ENCODE results near the gene PHF14.

DNA sequence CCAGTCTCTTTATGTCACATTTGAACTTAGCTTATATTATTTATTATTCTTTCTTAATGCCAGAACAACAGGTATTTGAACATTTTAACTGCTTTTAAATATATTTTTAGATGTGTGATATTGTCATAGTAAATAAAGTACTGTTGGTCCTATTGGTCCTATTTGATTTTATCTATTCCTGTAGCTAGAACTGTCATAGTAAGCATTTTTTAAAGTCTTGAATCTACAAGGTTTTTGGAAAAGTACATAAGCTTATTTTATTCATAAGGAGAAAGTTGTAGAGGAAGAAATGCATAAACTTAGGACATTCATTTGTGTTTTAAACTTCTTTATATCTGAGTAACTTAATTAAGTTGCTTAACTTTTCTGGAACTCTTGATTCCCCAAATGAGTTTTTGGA, 136.0 kb downstream of the PHF14 start:
- no peak for TF ChIP-seq ZNF8 (CRISPR knock-in tag; IDR thresholded peaks at IDR 0.05)
- no peak for TF ChIP-seq ZFP3 (CRISPR knock-in tag; IDR thresholded peaks at IDR 0.05)
- TF ChIP-seq, protein P1, sequence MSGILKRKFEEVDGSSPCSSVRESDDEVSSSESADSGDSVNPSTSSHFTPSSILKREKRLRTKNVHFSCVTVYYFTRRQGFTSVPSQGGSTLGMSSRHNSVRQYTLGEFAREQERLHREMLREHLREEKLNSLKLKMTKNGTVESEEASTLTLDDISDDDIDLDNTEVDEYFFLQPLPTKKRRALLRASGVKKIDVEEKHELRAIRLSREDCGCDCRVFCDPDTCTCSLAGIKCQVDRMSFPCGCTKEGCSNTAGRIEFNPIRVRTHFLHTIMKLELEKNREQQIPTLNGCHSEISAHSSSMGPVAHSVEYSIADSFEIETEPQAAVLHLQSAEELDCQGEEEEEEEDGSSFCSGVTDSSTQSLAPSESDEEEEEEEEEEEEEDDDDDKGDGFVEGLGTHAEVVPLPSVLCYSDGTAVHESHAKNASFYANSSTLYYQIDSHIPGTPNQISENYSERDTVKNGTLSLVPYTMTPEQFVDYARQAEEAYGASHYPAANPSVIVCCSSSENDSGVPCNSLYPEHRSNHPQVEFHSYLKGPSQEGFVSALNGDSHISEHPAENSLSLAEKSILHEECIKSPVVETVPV (CRISPR knock-in tag; IDR thresholded peaks at IDR 0.05): no peak
- no peak for TF ChIP-seq ZNF565 (CRISPR knock-in tag; conservative IDR thresholded peaks at IDR 0.05; ENCODE audit: low read depth)
- TF ChIP-seq TCF4 (CRISPR knock-in tag; IDR thresholded peaks at IDR 0.05; ENCODE audit: borderline replicate concordance): no peak
